AG04450 (cell line): Measurements from ENCODE around the gene CCT4. TPM values are rescaled to one million over a fixed set of nuclear protein-coding genes. Genes with fewer than 3 reads are reported as not detected.
"Not testable (repeated sequence)": the region's sequence is repeated elsewhere in the genome, so short reads cannot be mapped to it uniquely, and the experiment has no call there.

Experiments used
- CTCF ChIA-PET: fragments of 300-600, 350-600 bp; formaldehyde crosslinking; extraction: SDS; loops from one replicate; lab custom pipeline; 2022; ENCODE audit warnings: antibody characterized with exemption, inconsistent platforms; lab: Charles Lee
- POLR2A ChIA-PET: fragments of 350-600 bp; formaldehyde crosslinking; extraction: SDS; loops from one replicate; lab custom pipeline; 2021; ENCODE audit warnings: antibody characterized with exemption, inconsistent platforms; lab: Yijun Ruan, JAX
- DNase-seq: peaks from one replicate; pipeline ENCODE4 v3.0.0-alpha.2; 2011; ENCODE audit warnings: low read depth, low spot score
- H3K27ac ChIP-seq: one replicate; pipeline ENCODE4 v1.5.1; 2012; ENCODE audit warnings: low read depth, low read length, control low read depth
- H3K27me3 ChIP-seq: one replicate; pipeline ENCODE4 v1.6.0; 2012; ENCODE audit warnings: low read length; ENCODE audit not compliant: control insufficient read depth, insufficient read depth
- H3K4me3 ChIP-seq: 2 replicates; pipeline ENCODE4 v1.5.1; 2011; ENCODE audit warnings: mild to moderate bottlenecking, low read depth, low read length, control low read depth
- H3K9me3 ChIP-seq: 2 replicates; pipeline ENCODE4 v1.5.1; 2012; ENCODE audit warnings: low read length; ENCODE audit not compliant: control insufficient read depth, insufficient read depth
- polyA plus RNA-seq: library from polyadenylated mRNA; depleted of rRNA; stranded (reverse); fragments of >200 nt; gene quantifications from 2 replicates; pipeline ENCODE4 v1.2.3, GENCODE V29; 2011
- TF ChIP-seq, protein P1 (sequence below): IDR thresholded peaks from 2 replicates; pipeline ENCODE4 v1.5.1; 2011; ENCODE audit warnings: low read depth, low read length, control low read depth, inconsistent platforms

CCT4 gene
- polyA plus RNA-seq, 1 experiment, result 170 TPM

DNA sequence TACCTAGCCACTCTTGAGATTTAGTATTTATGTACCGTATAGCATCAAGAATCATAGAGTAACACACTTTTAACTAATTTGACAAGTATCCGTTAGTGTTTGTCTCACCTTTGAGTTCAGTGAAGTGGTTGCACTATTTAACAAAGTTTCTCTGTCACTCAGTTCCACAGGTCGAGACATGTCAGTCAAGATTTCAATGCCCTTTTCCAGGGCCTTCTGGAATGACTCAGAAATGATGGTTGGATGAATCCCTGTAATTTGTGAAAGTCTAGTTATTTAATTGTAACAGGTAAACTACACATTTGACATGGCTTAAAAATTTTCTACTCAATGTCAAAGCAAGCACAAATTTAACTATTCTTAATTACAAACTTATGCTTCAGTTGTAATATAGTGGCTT lies 9.7 kb downstream of the CCT4 start:
- Histone ChIP-seq H3K9me3 (no peaks in the 10 kb centered on the region), H3K27ac (no peak overlapping the region), H3K4me3 (no peak overlapping the region), H3K27me3 (no peaks in the 10 kb centered on the region)
- POLR2A ChIA-PET, result no interaction called here
- TF ChIP-seq, protein P1, sequence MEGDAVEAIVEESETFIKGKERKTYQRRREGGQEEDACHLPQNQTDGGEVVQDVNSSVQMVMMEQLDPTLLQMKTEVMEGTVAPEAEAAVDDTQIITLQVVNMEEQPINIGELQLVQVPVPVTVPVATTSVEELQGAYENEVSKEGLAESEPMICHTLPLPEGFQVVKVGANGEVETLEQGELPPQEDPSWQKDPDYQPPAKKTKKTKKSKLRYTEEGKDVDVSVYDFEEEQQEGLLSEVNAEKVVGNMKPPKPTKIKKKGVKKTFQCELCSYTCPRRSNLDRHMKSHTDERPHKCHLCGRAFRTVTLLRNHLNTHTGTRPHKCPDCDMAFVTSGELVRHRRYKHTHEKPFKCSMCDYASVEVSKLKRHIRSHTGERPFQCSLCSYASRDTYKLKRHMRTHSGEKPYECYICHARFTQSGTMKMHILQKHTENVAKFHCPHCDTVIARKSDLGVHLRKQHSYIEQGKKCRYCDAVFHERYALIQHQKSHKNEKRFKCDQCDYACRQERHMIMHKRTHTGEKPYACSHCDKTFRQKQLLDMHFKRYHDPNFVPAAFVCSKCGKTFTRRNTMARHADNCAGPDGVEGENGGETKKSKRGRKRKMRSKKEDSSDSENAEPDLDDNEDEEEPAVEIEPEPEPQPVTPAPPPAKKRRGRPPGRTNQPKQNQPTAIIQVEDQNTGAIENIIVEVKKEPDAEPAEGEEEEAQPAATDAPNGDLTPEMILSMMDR, result no peak
- CTCF ChIA-PET, result no interaction called here
- no peak for DNase-seq

DNA sequence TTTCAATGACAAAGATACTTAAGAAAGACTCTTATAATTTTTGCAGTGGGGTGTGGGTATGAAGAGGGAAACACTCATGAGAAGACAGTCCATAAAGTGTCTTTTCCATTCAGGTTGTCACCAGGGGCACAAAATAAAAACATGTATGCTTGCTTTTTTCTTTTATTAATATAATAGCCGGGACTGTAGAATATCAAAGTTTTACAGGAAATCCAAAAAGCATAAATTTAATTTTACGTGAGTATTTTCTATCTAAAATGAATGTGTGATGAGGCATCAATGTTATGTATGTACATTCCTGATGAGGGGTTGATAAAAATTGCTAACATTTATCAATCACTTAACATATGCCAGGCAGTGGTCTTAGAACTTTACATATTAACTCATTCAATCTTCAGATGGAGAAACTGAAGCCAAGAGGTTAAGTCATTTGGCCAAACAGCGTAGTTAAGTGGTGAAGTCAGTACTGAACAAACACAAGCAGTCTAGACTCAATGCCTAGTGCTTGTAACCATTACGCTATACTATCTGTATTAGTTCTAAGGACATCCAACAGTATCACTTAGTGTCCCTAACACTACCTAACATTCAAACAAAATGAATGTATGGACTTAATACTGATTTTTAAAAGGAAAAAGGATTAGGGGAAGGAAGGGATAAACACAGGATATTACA lies 10.7 kb downstream of the CCT4 start:
- ChIA-PET POLR2A (interaction anchor here (0.6 kb wide), 1 partner anchor 12 kb away, joined by 4 read pairs; no protein-coding TSS in a partner anchor), CTCF (no interaction called here)
- DNase-seq, result no peak
- Histone ChIP-seq H3K9me3 (no peaks in the 10 kb centered on the region), H3K27ac (no peak overlapping the region), H3K27me3 (no peaks in the 10 kb centered on the region), H3K4me3 (no peak overlapping the region)
- TF ChIP-seq, protein P1, result no peak

DNA sequence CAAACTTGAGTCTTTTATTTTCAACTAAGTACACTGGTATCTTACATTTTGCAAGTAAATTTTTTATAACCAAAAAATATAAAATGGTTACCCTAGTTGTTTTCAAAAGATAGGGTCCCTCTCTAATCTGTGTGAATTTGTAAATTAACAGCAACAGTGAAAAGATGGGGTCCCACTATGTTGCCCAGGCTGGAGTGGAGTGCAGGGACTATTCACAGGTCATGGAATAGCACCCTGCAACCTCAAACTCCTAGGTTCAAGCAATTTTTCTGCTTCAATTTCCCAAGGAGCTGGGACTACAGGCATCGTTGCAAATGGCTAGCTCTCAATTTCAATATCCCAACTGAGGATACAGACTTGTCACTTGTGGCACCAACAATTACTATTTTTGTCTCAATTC lies 12.1 kb downstream of the CCT4 start:
- CTCF ChIA-PET, result no interaction called here
- Histone ChIP-seq H3K27me3 (no peaks in the 10 kb centered on the region), H3K27ac (no peak overlapping the region), H3K4me3 (no peak overlapping the region), H3K9me3 (no peaks in the 10 kb centered on the region)
- POLR2A ChIA-PET, result no interaction called here
- TF ChIP-seq, protein P1, result no peak
- DNase-seq, result no peak

DNA sequence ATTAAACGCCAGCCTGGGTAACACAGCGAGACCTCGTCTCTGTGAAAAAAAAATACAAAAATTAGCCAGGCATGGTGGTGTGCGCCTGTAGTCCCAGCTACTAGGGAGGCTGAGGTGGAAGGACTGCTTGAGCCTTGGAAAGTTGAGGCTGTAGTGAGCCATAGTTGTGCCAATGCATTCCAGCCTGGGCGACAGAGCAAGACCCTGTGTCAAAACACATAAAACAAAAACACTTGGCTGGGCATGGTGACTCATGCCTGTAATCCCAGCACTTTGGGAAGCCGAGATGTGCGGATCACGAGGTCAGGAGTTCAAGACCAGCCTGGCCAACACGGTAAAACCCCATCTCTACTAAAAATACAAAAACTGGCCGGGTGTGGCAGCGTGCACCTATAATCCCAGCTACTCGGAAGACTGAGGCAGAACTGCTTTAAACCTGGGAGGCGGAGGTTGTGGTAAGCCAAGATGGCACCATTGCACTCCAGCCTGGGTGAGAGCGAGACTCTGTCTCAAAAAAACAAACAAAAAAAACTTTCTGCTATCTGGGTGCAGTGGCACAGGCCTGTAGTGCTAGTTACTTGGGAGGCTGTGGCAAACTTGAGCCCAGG lies 21.9 kb downstream of the CCT4 start:
- CTCF ChIA-PET, H3K4me3 ChIP-seq, H3K27me3 ChIP-seq, H3K27ac ChIP-seq, H3K9me3 ChIP-seq, DNase-seq: not testable (repeated sequence)
- POLR2A ChIA-PET, result interaction anchor here (0.7 kb wide), 1 partner anchor 530 kb away, joined by 4 read pairs; no protein-coding TSS in a partner anchor

DNA sequence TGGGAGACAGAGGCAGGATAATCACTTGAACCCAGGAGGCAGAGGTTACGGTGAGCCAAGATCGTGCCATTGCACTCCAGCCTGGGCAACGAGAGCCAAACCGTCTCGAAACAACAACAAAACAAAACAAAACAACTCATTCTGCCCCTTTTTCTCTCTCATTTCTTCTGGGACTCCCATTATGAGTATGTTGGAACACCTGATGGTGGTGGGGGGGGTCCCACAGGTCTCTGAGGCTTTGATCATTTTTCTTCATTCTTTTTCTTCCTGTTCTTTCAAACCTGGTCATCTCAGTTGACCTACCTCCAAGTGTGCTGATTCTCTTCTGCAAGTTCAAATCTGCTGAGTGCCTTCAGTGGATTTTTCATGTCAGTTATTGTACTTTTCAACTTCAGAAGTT lies 26.4 kb downstream of the CCT4 start:
- TF ChIP-seq, protein P1, result no peak
- POLR2A ChIA-PET, result no interaction called here

More for the DNA sequence above, 26.4 kb downstream of the CCT4 start:
- DNase-seq, result no peak
- H3K4me3 ChIP-seq, result no peak overlapping the region
- H3K9me3 ChIP-seq, result 0 out of 2 replicates have a peak, but pooled peaks cover 4% of the 10 kb centered on the region
- H3K27ac ChIP-seq, result no peak overlapping the region
- CTCF ChIA-PET, result no interaction called here
- H3K27me3 ChIP-seq, result no peaks in the 10 kb centered on the region
